GM18870 (cell line): ENCODE measurements around the gene PRDM15.

Experiments
- ATAC-seq: cut with Tn5 transposase; IDR thresholded peaks from one replicate; pipeline ENCODE4 v1.9.1; 2021; ENCODE audit warnings: moderate library complexity; ENCODE audit not compliant: unreplicated experiment

PRDM15 gene

GRCh38 chr21:41845310-41846032 is 33.7 kb downstream of the PRDM15 start:
- ATAC-seq = no peak

GRCh38 chr21:41843584-41843983 is 35.6 kb downstream of the PRDM15 start:
- no peak for ATAC-seq

- no peak for ATAC-seq
Observed at GRCh38 chr21:41840880-41841279, 38.3 kb downstream of the PRDM15 start.

- ATAC-seq = no peak
Observed at GRCh38 chr21:41839387-41840000, 39.6 kb downstream of the PRDM15 start.

GRCh38 chr21:41837756-41838297 is 41.3 kb downstream of the PRDM15 start:
- no peak for ATAC-seq

- no peak for ATAC-seq
Observed at GRCh38 chr21:41836166-41837015, 42.8 kb downstream of the PRDM15 start.

- no peak for ATAC-seq
Observed at GRCh38 chr21:41835711-41836154, 43.4 kb downstream of the PRDM15 start.

- ATAC-seq = no peak
Observed at GRCh38 chr21:41834926-41835663, 44.0 kb downstream of the PRDM15 start.

GRCh38 chr21:41834252-41834925 is 44.8 kb downstream of the PRDM15 start:
- no peak for ATAC-seq

- peak; percentile 51 for ATAC-seq
Observed at GRCh38 chr21:41833497-41834115, 45.5 kb downstream of the PRDM15 start.

GRCh38 chr21:41832596-41833496 is 46.3 kb downstream of the PRDM15 start:
- ATAC-seq = peak; percentile 36

- ATAC-seq = no peak
Observed at GRCh38 chr21:41831866-41832595, 47.1 kb downstream of the PRDM15 start.

GRCh38 chr21:41831453-41831831 is 47.7 kb downstream of the PRDM15 start:
- no peak for ATAC-seq

GRCh38 chr21:41830764-41831452 is 48.2 kb downstream of the PRDM15 start:
- ATAC-seq = no peak

- no peak for ATAC-seq
Observed at GRCh38 chr21:41830145-41830707, 48.9 kb downstream of the PRDM15 start.

- no peak for ATAC-seq
Observed at GRCh38 chr21:41828884-41829360, 50.2 kb downstream of the PRDM15 start.
